ENCODE data around the gene VPS13D.
A peak's percentile ranks its signal among the peaks of the same experiment; 100 is the strongest.
"Not testable (repeated sequence)": the region's sequence is repeated elsewhere in the genome, so short reads cannot be mapped to it uniquely, and the experiment has no call there.

Gene VPS13D

GRCh38 chr1:12451560-12451900 lies 221.7 kb downstream of the VPS13D start:
- DNase-seq (ENCODE audit: low spot score): no peak

DNA sequence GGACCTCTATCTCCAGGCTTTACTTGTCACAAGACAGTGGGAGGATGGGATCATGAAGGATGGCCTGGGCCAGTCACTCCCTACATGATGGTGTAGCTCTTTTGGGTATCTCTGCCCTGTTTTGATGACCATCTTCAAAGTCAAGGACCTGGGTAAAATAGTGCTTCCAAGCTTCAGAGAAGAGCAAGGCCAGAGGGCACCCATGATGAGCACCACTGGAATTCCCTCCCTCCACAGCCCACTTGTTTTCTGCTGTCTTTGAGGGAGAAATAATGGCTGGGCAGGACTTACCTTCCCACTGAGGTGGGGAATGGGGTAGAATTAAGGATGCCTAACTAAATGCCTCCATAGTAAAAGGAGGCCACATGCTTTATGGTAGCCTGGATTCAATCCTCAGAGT lies 222.4 kb downstream of the VPS13D start:
- DNase-seq (ENCODE audit: low spot score): no peak

DNA sequence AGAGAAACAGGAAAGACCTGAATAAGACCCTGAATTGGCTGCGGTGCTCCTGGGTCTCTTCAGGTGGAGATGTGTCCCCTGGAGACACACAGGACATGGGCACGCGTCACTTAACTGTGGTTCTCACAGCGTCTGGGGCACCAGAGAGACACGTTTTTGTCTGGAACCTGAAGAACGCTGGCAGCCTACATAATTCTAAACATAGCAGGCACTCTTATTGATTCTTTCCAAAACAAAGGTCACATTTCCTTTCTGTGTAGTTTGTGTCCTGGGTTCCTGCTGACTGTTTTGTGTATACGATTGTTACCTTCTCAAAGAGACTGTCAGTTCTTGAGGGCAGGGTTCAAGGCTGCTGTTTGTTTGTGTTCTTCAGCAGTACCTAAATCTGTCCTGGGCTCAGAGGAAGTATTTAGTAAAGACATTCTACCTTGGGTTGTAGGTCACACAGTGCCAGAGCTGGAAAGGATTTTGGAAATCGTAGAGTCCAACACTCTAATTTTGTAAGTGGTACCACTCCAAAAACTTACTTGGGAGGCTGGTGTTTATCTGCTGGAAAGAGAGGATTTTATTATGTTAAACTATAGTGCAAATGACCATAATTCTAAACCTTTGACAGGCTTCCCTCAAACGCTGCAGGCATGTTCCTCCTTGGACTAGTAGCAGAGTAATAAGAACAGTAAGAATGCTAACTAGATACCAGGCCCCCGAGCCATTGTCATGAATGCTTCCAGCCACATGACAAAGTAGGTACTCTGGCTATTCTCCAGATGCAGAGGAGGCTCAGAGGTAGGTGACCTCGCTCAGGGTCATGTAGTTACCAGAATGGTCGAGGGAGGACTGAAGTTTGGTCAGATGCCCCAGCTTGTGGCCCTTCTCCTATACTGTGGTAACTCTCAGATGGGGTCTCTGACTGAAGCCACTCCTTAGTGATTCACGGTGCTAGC lies 223.8 kb downstream of the VPS13D start:
- DNase-seq (ENCODE audit: low spot score): peak; percentile 22

DNA sequence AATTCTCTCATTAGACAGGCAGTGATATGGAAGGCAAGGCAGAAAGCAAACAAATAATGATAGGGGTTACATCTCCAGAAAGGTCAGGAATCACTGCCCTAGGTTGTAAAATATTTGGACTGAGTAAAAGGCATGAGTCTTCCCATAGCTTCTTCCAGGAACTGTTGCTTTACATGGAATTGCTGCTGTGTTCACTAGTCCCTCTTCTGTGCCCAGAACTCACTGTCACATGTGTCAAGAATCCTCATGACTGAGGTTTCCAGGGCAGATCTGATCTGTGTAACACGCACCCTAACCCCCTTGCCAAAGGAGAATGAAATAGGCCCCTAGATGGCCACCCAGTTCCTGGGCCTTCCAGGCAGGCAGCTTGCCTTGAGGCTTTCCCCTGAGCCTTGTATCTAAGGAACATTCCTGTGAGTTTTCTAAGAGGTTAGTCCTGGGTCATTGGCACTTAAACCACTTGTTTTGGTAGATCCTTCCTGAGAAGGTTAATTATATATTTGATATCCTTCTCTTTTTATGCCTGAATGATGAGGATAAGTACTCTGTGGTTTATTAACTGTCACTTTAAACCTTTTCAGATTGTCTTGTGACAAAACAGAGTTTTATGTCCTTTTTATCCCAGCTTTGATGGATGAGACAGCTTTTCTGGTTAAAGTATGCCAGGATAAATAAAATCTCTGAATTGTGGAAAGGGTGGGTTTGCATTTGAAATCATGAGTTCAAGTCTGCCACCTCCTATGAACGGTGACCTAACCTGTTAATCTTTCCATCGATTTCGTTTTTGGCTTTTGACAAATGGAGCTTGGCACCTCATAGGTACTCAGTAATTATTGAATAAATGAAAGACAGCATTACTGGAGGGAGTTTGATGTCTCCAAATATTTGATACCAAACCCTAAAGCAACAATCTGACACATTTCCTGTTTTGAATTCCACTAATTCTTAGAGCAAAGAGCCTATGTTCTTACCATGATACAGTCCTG lies 224.9 kb downstream of the VPS13D start:
- DNase-seq (ENCODE audit: low spot score): peak; percentile 80

GRCh38 chr1:12456081-12456480 lies 226.3 kb downstream of the VPS13D start:
- DNase-seq (ENCODE audit: low spot score): not testable (repeated sequence)

DNA sequence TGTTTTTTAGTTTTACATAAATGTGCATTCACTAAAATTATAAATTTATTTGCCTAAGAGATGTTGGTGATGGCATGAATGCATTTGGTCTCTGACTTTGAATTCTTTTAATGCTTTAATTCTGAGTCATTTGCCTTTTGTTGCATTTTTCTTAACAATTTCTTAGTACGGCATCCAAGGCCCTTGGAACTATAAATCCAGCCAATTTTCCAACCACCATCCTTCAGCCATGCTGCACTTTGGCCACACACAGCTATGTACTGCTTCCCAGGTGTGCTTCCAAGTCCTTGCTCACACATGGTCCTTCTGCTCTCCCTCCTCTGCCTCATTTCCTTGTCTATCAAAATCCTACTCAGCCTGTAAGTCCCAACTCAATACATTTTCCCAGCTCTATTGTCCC lies 227.1 kb downstream of the VPS13D start:
- peak; percentile 68 for DNase-seq (ENCODE audit: low spot score)

- no peak for DNase-seq (ENCODE audit: low spot score)
These were observed 227.9 kb downstream of the VPS13D start for GRCh38 chr1:12457771-12458170.

- peak; percentile 19 for DNase-seq (ENCODE audit: low spot score)
These were observed 228.7 kb downstream of the VPS13D start for GRCh38 chr1:12458571-12458970.

- no peak for DNase-seq (ENCODE audit: low spot score)
These were observed 230.3 kb downstream of the VPS13D start for GRCh38 chr1:12460121-12460520.

DNA sequence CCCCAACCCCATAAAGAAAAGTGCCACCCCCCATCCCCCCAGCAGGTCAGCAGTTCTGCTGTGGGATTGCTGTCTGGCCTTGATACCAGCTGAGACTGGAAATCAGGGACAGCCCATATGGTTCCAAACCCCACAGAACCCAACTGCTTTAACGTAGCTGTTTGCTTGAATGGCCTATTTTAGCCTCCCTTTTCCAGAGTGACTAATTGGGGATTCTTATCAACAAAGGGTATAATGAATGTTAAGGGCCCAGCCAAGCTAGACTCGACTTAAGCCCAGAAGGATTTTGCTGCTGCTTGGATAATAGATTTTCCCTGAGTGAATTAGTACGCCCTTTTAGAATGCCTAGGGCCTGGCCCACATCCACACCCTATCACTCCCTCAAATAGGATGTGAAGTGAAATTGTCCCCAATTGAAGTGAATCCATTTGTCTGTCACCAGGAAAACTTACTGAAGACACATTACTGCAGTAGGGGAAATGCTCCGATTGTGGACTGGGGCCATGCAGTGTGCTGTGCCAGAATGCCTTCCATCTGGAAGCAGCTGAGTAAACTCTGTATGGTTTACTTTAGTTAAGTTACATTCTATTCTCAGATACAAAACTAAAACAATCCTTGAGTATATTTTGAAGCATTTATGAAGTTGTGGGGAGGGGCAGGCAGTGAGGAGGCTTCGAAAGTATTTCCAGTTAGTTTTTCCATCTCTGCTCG lies 231.2 kb downstream of the VPS13D start:
- no peak for DNase-seq (ENCODE audit: low spot score)

GRCh38 chr1:12461754-12462153 lies 231.9 kb downstream of the VPS13D start:
- no peak for DNase-seq (ENCODE audit: low spot score)

- DNase-seq (ENCODE audit: low spot score): peak; percentile 28
These were observed 232.8 kb downstream of the VPS13D start for GRCh38 chr1:12462586-12462985.

GRCh38 chr1:12464045-12464461 lies 234.2 kb downstream of the VPS13D start:
- DNase-seq (ENCODE audit: low spot score): no peak

- DNase-seq (ENCODE audit: low spot score): no peak
These were observed 234.8 kb downstream of the VPS13D start for GRCh38 chr1:12464598-12465056.

GRCh38 chr1:12465126-12465525 lies 235.3 kb downstream of the VPS13D start:
- no peak for DNase-seq (ENCODE audit: low spot score)

DNA sequence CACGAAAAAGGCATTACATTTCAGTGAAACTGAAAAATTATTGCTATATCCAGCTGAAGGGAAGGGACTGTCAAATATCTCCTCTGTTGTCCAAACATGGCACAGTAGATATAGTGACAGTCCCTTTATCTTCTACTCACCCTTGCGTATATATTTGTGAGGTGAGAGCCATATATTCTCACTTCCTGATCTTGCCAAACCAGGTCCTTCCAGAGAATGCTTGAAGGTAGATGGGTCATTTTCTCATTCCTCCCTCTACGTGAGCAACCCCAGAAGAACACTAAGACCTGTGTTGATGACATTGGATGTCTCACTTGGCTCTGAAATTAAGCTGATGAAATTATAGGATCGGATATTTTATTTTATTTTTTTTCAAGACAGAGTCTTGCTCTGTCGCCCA lies 237.0 kb downstream of the VPS13D start:
- DNase-seq (ENCODE audit: low spot score): no peak

DNA sequence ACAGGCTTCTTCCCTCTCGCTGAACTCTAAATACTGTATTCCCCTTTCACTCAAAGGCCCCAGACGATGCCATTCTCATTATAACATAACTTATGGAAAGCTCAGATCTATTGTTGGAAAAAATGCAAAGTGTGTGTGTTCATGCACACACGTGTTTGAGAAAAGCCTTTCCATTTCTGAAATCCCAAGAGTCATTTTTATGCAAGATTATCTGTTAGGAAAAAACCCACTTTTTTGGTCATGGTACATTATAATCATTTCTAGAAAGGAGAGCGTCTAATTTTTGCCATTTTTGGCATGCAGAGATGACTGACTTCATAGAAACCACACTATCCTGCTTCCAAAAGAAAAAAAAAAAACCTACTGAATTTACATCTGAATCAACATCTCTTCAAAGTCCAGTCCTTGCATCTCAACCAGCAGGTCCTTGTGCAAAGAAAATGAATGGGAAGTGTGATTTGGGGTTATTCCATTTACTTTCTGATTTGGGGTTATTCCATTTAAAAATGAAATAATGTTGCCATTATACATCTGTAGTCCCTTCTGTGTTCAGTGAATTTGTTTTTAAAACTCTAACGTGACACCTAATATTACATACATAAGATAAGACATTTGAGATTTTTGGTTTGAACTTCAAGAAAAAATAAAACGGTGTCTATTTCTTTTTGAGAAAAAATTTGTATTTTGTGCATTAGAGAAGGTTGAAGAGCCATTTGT lies 237.9 kb downstream of the VPS13D start:
- no peak for DNase-seq (ENCODE audit: low spot score)

- no peak for DNase-seq (ENCODE audit: low spot score)
These were observed 238.5 kb downstream of the VPS13D start for GRCh38 chr1:12468323-12468722.

GRCh38 chr1:12469493-12469892 lies 239.7 kb downstream of the VPS13D start:
- no peak for DNase-seq (ENCODE audit: low spot score)

DNA sequence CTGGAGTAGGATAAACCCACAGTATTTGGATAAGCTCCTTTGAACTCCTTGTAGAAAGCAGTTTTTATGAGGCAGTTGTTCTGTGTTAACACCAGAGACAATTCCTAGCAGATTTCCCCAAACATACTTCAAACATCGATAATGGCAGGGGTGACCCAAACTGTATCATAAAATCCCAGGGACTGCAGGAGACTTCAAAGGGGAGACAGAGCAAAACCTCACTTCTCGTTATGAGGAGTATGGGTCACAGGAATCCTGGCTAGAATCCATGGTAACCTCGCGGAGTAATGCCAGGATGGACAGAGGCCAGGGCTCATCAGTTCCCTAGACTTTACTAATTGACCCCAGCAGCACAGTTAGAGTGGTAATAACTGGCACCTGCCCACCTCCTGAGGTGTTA lies 240.2 kb downstream of the VPS13D start:
- DNase-seq (ENCODE audit: low spot score): no peak

- DNase-seq (ENCODE audit: low spot score): not testable (repeated sequence)
These were observed 241.1 kb downstream of the VPS13D start for GRCh38 chr1:12470916-12471315.
